OCI-LY3 (cell line): ENCODE measurements around the gene WWOX.

Experiments used
- H2AFZ ChIP-seq: fragments of 200-600, 300-600 bp; shearing (Covaris generic); 2 replicates; pipeline ENCODE4 v1.6.0; 2014; ENCODE audit warnings: antibody characterized with exemption, low read depth, low read length
- H3K27ac ChIP-seq: fragments of 200-600, 300-600 bp; sonication (generic); 2 replicates; pipeline ENCODE4 v1.5.1; 2014; ENCODE audit warnings: mild to moderate bottlenecking, low read length, moderate library complexity, mixed read lengths
- H3K27me3 ChIP-seq: fragments of 200-600, 300-600 bp; sonication (generic); 2 replicates; pipeline ENCODE4 v1.6.1; 2014; ENCODE audit warnings: low read depth, low read length, mixed read lengths
- H3K36me3 ChIP-seq: fragments of 200-600, 300-600 bp; sonication (generic); replicated peaks from 2 replicates; pipeline ENCODE3; 2014; ENCODE audit warnings: low read depth, low read length, mixed read lengths
- H3K4me1 ChIP-seq: fragments of 300-600, 200-600 bp; sonication (generic); 2 replicates; pipeline ENCODE4 v1.6.1; 2014; ENCODE audit warnings: low read length, mixed read lengths
- H3K4me2 ChIP-seq: fragments of 200-600, 300-600 bp; sonication (generic); 2 replicates; pipeline ENCODE4 v1.6.1; 2014; ENCODE audit warnings: low read length, mixed read lengths
- H3K4me3 ChIP-seq: fragments of 300-600, 200-600 bp; sonication (generic); 2 replicates; pipeline ENCODE4 v1.5.1; 2014; ENCODE audit warnings: antibody characterized with exemption, mild to moderate bottlenecking, low read length, moderate library complexity
- H3K79me2 ChIP-seq: fragments of 300-600, 200-600 bp; shearing (Covaris generic); 2 replicates; pipeline ENCODE4 v1.6.1; 2014; ENCODE audit warnings: mild to moderate bottlenecking, low read length, mixed read lengths
- H3K9ac ChIP-seq: fragments of 300-600, 200-600 bp; shearing (Covaris generic); 2 replicates; pipeline ENCODE4 v1.6.0; 2014; ENCODE audit warnings: mild to moderate bottlenecking, low read length, moderate library complexity
- H3K9me3 ChIP-seq: fragments of 200-600, 300-600 bp; shearing (Covaris generic); 2 replicates; pipeline ENCODE4 v1.6.1; 2014; ENCODE audit warnings: low read length, mixed read lengths; ENCODE audit not compliant: insufficient read depth
- H4K20me1 ChIP-seq: fragments of 200-600, 300-600 bp; sonication (generic); 2 replicates; pipeline ENCODE4 v1.6.1; 2016; ENCODE audit warnings: low read length, mixed read lengths; ENCODE audit not compliant: insufficient read depth
- EZH2phosphoT487 ChIP-seq: fragments of 200-600 bp; shearing (Covaris generic); IDR thresholded peaks from 2 replicates; pipeline ENCODE4 v1.6.1; 2018; ENCODE audit warnings: antibody characterized with exemption, mixed run types, low read depth
- TF ChIP-seq, protein P1 (sequence below): fragments of 200-600, 300-600 bp; sonication (generic); IDR thresholded peaks from 2 replicates; pipeline ENCODE4 v1.5.1; 2014; ENCODE audit warnings: antibody characterized with exemption, low read length, low read depth

The WWOX gene

DNA sequence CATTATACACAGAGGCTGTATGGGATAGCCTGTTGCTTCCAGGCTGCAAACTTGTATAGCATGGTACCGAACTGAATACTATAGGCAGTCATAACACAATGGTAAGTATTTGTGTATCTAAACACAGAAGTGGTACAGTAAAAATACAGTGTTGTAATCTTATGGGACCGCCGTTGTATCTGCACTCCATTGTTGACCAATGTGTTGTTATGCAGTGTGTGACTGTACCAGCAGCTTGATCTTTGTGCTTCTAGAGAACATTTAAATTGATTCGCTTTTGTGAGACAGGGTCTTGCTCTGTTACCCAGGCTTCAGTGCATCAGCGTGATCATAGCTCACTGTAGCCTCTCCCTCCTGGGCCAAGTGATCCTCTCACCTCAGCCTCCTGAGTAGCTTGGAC, 31.5 kb downstream of the WWOX start:
- no peak overlapping the region for H3K4me3 ChIP-seq
- TF ChIP-seq, protein P1, sequence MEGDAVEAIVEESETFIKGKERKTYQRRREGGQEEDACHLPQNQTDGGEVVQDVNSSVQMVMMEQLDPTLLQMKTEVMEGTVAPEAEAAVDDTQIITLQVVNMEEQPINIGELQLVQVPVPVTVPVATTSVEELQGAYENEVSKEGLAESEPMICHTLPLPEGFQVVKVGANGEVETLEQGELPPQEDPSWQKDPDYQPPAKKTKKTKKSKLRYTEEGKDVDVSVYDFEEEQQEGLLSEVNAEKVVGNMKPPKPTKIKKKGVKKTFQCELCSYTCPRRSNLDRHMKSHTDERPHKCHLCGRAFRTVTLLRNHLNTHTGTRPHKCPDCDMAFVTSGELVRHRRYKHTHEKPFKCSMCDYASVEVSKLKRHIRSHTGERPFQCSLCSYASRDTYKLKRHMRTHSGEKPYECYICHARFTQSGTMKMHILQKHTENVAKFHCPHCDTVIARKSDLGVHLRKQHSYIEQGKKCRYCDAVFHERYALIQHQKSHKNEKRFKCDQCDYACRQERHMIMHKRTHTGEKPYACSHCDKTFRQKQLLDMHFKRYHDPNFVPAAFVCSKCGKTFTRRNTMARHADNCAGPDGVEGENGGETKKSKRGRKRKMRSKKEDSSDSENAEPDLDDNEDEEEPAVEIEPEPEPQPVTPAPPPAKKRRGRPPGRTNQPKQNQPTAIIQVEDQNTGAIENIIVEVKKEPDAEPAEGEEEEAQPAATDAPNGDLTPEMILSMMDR: no peak
- no peak for TF ChIP-seq EZH2phosphoT487

DNA sequence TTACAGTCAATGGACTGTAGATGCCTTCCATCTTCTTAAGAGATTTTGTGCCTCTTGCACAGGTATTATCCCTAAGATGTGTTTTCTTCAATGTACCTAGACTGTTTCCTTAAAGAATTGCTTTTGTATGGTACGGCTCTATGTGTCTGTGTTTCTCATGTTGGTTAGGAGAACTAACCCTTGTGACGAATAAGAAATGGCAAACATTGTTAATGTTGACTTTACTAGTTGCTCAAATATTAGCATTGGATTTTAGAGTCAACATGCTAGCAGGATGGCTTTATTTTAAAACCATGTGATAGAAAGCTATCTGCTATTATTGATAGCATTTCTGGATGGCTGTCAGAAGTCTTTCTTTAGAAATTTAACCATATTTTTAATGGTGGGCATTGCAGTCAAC, 34.5 kb downstream of the WWOX start:
- Histone ChIP-seq H4K20me1 (no peaks in the 10 kb centered on the region), H3K36me3 (no peaks in the 10 kb centered on the region), H3K9me3 (no peaks in the 10 kb centered on the region), H3K27ac (no peak overlapping the region), H3K27me3 (no peaks in the 10 kb centered on the region), H3K79me2 (no peaks in the 10 kb centered on the region), H2AFZ (no peak overlapping the region), H3K4me3 (no peak overlapping the region), H3K9ac (no peak overlapping the region), H3K4me2 (no peak overlapping the region), H3K4me1 (peaks cover 12% of the 10 kb centered on the region)
- TF ChIP-seq, protein P1: no peak
- TF ChIP-seq EZH2phosphoT487: no peak

More for the DNA sequence above, 31.5 kb downstream of the WWOX start:
- Histone ChIP-seq H3K9me3 (no peaks in the 10 kb centered on the region), H3K27me3 (no peaks in the 10 kb centered on the region), H3K4me1 (no peaks in the 10 kb centered on the region), H3K4me2 (no peak overlapping the region), H3K9ac (no peak overlapping the region), H2AFZ (no peak overlapping the region), H3K36me3 (no peaks in the 10 kb centered on the region), H3K79me2 (no peaks in the 10 kb centered on the region), H4K20me1 (no peaks in the 10 kb centered on the region), H3K27ac (no peak overlapping the region)

DNA sequence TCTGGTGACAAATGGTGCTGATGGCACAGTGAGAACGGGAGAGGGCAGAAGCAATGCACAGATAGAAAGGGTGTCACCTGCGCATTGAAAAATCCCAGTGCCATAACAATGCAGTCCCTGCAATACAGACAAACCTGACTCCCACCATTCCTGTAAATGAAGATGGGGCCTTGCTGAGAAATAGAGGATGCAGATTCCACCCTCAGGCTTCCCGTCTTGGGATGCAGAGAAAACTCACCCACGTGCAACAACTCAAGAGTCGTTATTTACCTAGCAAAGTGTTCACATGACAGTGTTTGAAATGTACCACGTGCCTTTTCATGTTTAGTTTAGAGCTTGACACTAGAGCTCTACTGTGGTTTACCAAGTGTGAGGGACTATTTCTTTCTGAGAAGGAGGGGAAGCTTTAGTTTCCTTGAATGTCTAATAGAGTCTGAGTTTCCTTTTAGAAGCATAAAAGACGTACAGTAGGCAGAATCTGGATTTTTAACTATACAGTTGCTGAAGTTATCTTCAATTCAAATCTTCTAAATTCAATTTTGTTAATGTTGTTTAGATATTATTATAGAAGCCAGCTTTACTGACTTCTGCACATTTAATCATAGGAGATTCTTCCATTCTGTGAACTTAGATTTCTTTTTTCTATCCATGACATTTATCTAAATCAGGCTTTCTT, 35.6 kb downstream of the WWOX start:
- H3K9me3 ChIP-seq: no peaks in the 10 kb centered on the region
- TF ChIP-seq, protein P1: no peak
- TF ChIP-seq EZH2phosphoT487: no peak
- H4K20me1 ChIP-seq: no peaks in the 10 kb centered on the region
- H3K27me3 ChIP-seq: no peaks in the 10 kb centered on the region
- H3K4me1 ChIP-seq: peaks cover 12% of the 10 kb centered on the region
- H3K79me2 ChIP-seq: no peaks in the 10 kb centered on the region
- H3K4me2 ChIP-seq: no peak overlapping the region
- no peak overlapping the region for H2AFZ ChIP-seq
- H3K9ac ChIP-seq: no peak overlapping the region
- H3K36me3 ChIP-seq: no peaks in the 10 kb centered on the region
- no peak overlapping the region for H3K4me3 ChIP-seq
- no peak overlapping the region for H3K27ac ChIP-seq

DNA sequence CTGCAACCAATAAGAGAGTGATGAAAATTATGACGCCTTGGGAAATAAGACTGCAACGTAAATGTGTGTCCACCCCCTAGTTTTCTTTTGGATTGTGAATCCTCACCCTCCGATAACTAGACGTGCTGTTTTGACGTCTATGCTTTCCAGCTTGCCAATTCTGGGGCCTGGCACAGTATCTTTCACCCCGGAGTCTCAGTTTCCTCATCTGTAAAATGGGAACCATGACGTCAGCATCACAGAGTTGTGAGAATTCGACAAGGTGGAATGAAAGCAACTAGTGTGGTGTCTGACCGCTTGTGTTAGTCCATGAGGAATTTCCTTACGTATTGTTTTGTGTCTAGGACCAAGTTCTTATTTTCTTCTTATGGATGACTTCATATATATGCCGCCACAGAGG, 37.7 kb downstream of the WWOX start:
- Histone ChIP-seq H3K27me3 (no peaks in the 10 kb centered on the region), H4K20me1 (no peaks in the 10 kb centered on the region), H2AFZ (no peak overlapping the region), H3K27ac (no peak overlapping the region), H3K36me3 (no peaks in the 10 kb centered on the region), H3K9ac (no peak overlapping the region), H3K9me3 (no peaks in the 10 kb centered on the region), H3K79me2 (no peaks in the 10 kb centered on the region), H3K4me2 (no peak overlapping the region), H3K4me1 (peaks cover 12% of the 10 kb centered on the region), H3K4me3 (no peak overlapping the region)
- no peak for TF ChIP-seq EZH2phosphoT487
- TF ChIP-seq, protein P1: no peak
